ENCODE results near the gene CREB5.

GRCh38 chr7:28381466-28381865 lies 30.9 kb upstream of the CREB5 start:
- TF ChIP-seq CTCF (conservative IDR thresholded peaks at IDR 0.05): no peak
- no peak for TF ChIP-seq EZH2 (IDR thresholded peaks at IDR 0.05; ENCODE audit: low read depth)
